ENCODE measurements around the gene GNAL.
"Not testable (repeated sequence)": the region's sequence is repeated elsewhere in the genome, so short reads cannot be mapped to it uniquely, and the experiment has no call there.

The GNAL gene

GRCh38 chr18:11906926-11907874 is 218.1 kb downstream of the GNAL start:
- DNase-seq (ENCODE audit: low read depth in 3 of 3), result no peak

DNA sequence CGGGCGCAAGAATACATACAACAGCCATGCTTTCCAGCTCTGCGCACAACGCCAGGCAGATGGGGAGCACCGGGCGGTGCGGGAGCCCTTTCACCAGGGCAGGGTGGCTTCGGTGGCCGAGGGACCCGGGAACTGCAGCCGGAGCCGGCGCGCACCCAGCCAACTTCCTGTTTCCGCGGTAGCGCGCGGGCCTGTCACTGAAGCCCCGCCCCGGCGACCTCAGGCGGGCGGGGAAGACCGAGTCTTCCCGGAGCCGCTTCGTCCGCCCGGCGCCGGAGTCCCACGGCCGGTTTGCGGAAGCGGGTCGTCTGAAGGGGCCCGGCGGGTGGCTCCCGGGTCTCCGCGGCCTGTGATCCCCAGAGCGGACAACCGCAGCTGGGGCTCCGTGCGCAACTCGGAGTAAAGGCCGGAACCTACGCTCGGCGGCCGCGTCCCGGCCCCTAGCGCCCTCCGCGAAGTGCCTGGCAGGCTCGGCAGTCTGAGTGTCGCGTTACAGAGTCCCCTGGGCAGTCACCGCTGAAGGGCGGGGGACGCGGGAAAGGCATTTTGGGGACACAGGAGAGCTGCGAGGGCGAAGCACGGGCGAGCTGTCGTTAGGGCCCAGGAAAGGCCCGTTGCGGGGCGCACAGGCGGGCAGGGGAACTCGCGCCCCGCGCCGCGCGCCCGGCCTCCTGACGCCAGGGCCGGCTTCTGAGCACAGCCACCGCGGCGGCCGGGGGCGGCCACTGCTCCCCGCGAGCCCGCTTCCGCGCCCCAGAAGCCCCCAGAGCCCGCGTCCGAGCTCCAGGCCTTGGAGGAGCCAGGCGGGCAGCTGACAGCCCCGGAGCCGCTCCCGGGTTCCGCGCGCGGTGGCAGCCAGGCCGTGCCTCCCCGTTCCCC is 219.4 kb downstream of the GNAL start, which contains the start of gene MPPE1:
Gene MPPE1, minus strand, starts transcription at position 136 of the 879 bp plus-strand sequence. CDS start 11,053 bp downstream, outside the sequence.
- peak; percentile 69 to 80 (median 69) for DNase-seq (ENCODE audit: low read depth in 3 of 3)

- no peak for DNase-seq (ENCODE audit: low read depth in 3 of 3)
These were observed 220.0 kb downstream of the GNAL start for GRCh38 chr18:11909061-11909455.

- DNase-seq (ENCODE audit: low read depth in 3 of 3), result no peak
These were observed 220.5 kb downstream of the GNAL start for GRCh38 chr18:11909591-11910026.

DNA sequence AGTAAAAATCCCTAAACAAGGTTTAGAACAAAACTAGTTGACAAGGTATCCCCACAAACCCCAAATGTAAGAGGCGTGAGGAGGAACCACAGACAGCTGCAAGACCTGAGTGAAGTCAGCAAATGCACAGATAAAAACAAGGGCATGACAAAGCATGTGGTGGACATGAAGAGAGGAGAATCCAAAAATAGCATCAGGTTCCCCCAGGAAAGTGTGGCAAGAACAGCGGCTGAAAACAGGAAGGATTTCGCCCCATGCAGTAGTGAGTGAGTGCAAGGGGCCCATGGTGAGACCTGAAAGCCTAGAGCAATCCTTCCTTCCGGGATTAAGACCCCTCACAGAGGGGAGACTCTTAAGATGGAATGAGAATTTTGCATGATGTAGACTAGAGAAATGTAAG is 227.8 kb downstream of the GNAL start:
- not testable (repeated sequence) for DNase-seq (ENCODE audit: low read depth in 3 of 3)

DNA sequence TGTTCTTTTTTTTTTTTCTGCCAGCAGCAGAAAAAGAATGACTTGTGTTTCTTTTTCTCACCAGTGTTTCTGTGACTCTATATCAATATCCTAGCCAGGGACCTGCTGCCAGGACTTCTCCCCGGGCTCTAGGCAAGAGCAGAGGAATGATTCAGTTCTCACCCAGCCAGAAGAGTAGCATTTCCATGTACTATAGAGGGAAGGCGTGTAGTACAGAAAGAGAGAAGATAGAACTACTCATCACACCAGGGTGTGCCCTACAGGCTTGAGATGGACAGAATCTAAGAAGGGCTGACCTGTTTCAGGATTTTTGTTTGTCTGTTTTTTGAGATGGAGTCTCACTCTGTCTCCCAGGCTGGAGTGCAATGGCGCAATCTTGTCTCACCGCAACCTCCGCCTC is 230.5 kb downstream of the GNAL start:
- DNase-seq (ENCODE audit: low read depth in 3 of 3), result not testable (repeated sequence)

DNA sequence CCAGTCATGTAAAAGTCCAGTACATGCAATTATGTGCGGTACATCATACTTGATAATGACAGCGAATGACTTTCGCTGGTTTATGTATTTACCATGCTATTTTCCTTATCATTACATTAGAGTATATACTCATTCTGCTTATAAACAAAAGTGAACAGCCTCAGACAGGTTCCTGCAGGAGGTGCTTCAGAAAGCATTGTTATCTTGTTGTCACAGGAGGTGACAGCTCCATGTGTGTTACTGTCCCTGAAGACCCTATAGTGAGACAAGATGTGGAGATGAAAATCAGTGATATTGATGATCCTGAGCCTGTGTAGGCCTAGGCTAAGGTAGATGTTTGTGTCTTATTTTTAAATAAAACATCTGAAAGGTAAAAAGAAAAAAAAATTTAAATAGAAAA is 234.4 kb downstream of the GNAL start:
- DNase-seq (ENCODE audit: low read depth in 3 of 3), result no peak

DNA sequence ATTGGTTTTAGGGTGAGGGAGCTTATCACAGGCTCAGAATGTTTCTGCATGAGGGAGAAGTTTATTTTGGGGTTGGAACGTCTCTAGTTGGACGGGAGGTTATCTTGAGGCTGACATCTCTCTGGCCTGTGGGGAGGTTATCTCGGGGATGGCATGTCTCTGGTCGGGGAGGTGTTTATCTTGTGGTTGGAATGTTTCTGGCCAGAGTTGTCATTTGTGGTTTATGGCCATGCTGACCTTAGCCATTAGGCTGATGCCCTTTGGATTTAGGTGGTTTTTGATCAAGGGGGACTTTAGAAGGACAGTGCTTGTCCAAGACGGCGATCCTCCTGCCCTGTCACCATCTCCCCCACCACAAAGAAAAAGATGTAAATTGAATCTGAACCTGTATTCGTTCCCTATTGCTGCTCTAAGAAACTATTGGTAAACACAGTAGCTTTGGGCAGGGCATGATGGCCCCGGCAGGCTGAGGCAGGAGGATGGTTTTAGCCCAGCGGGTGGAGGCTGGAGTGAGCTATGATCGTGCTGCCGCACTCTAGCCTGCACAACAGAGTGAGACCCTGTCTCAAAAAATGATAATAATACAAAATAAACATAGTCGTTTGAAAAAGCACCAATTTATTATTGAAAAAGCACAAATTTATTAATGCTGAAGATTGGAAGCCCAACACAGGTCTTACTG is 236.9 kb downstream of the GNAL start:
- DNase-seq (ENCODE audit: low read depth in 3 of 3), result no peak

- DNase-seq (ENCODE audit: low read depth in 3 of 3), result no peak
These were observed 238.4 kb downstream of the GNAL start for GRCh38 chr18:11927497-11927896.

DNA sequence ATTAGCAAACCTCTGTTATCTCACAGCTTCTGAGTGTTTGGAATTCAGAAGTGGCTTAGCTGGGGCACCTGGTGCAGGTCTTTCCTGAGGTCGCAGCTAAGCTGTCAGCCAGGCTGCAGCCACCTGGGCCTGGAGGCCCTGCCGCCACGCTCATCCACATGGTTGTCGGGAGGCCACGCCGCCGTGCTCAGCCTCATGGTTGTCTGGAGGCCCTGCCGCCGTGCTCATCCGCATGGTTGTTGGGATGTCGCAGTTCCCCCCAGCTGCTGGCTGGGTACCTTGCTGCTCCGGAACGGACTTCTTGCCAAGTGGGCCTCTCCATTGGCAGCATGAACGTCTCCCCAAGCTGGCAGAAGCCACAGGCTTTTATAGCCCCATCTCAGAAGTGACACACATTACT is 243.3 kb downstream of the GNAL start:
- no peak for DNase-seq (ENCODE audit: low read depth in 3 of 3)

Data from stimulated activated CD4-positive, alpha-beta T cell treated with anti-CD3 and anti-CD28 coated beads, TNF-alpha, amount 100 ng/mL, for 4 hours (primary cell).